ENCODE data around the gene LRCH1. TPM values are rescaled to one million over a fixed set of nuclear protein-coding genes. Genes with fewer than 3 reads are reported as not detected.
A peak's percentile ranks its signal among the peaks of the same experiment; 100 is the strongest.

LRCH1 gene
- total RNA-seq, 1 experiment from 2014 or later: 27.0 TPM

DNA sequence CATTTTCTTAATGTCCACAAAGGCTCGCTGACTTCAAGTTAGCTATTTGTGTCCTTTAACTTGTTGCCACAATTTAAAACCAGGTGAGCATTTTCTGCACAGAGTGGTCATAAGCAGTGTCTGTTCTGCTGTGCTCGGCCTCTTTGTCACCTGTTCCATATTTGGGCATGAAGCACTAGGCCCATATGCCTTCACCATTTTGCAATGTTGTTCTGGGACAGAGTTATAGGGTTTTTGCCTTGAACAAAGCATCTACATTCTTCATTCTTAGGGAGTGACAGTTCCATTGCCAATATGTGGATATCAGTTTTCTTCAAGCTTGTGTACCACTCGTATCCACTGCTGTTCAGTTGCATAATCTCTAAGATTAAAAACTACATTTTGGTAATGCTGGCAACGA lies 56.1 kb downstream of the LRCH1 start:
- Mint-ChIP-seq H3K4me3 (ENCODE audit: unreplicated experiment) (no peak overlapping the region), H3K9me3 (ENCODE audit: unreplicated experiment) (no peaks in the 10 kb centered on the region), H3K27me3 (ENCODE audit: insufficient read depth, unreplicated experiment) (no peaks in the 10 kb centered on the region), H3K27ac (ENCODE audit: unreplicated experiment) (peak overlapping the region; percentile 53), H3K4me1 (ENCODE audit: low read depth, unreplicated experiment) (peaks cover 55% of the 10 kb centered on the region), H3K36me3 (ENCODE audit: insufficient read depth, unreplicated experiment) (peaks cover 20% of the 10 kb centered on the region)
- H3K4me3 ChIP-seq (ENCODE audit: low read depth, low read length): no peak overlapping the region
- no TSS peak for BruUV-seq (replicated peaks)
- ChIA-PET POLR2A (no interaction called here), CTCF (no interaction called here)
- H3K9me3 ChIP-seq: no peaks in the 10 kb centered on the region
- TF ChIP-seq, protein P1, sequence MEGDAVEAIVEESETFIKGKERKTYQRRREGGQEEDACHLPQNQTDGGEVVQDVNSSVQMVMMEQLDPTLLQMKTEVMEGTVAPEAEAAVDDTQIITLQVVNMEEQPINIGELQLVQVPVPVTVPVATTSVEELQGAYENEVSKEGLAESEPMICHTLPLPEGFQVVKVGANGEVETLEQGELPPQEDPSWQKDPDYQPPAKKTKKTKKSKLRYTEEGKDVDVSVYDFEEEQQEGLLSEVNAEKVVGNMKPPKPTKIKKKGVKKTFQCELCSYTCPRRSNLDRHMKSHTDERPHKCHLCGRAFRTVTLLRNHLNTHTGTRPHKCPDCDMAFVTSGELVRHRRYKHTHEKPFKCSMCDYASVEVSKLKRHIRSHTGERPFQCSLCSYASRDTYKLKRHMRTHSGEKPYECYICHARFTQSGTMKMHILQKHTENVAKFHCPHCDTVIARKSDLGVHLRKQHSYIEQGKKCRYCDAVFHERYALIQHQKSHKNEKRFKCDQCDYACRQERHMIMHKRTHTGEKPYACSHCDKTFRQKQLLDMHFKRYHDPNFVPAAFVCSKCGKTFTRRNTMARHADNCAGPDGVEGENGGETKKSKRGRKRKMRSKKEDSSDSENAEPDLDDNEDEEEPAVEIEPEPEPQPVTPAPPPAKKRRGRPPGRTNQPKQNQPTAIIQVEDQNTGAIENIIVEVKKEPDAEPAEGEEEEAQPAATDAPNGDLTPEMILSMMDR (IDR thresholded peaks at IDR 0.05; ENCODE audit: insufficient read depth in 1 of 2, low read depth in 1 of 2, low read length in 1 of 2, severe bottlenecking in 1 of 2, unreplicated experiment in 1 of 2): no peak
- H3K4me1 ChIP-seq: peaks cover 67% of the 10 kb centered on the region
- intact Hi-C loops (cut with micrococcal nuclease; ENCODE audit: unreplicated experiment): no loop called here
- peaks cover 1% of the 10 kb centered on the region; the same call in 1 of the 2 replicates for H3K36me3 ChIP-seq (ENCODE audit: control insufficient read depth, insufficient read depth, low read length)
- DNase-seq: no peak
- H3K27me3 ChIP-seq (replicated peaks; ENCODE audit: control insufficient read depth, insufficient read depth, low read length): no peaks in the 10 kb centered on the region

DNA sequence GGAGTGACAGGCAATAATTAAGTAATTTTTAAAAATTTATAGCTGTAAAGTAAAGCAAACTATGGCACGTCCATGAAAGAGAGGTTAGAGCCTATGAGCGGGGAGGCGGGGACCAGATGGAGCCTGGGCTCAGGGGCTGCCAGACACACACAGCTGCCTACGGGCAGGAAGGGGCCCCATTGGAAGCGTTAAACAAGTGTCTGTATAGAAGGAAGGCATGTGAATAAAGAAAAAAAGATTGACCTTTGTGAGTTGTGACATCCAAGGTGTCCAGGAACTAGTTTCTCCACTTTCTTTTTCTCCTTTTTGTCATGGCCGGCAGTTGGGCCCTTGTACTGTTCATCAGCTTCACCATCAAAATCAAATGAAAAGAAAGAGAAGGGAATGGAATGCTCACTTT lies 56.8 kb downstream of the LRCH1 start:
- no peaks in the 10 kb centered on the region for H3K27me3 Mint-ChIP-seq (ENCODE audit: insufficient read depth, unreplicated experiment)
- H3K27me3 ChIP-seq (replicated peaks; ENCODE audit: control insufficient read depth, insufficient read depth, low read length): no peaks in the 10 kb centered on the region
- no peaks in the 10 kb centered on the region for H3K9me3 ChIP-seq
- H3K4me1 ChIP-seq: peaks cover 63% of the 10 kb centered on the region
- peaks cover 13% of the 10 kb centered on the region for H3K36me3 Mint-ChIP-seq (ENCODE audit: insufficient read depth, unreplicated experiment)
- CTCF ChIA-PET: no interaction called here
- peak overlapping the region; percentile 53 for H3K27ac Mint-ChIP-seq (ENCODE audit: unreplicated experiment)
- no TSS peak for BruUV-seq (replicated peaks)
- no peak overlapping the region for H3K4me3 ChIP-seq (ENCODE audit: low read depth, low read length)
- no peaks in the 10 kb centered on the region for H3K9me3 Mint-ChIP-seq (ENCODE audit: unreplicated experiment)
- TF ChIP-seq, protein P1 (IDR thresholded peaks at IDR 0.05; ENCODE audit: insufficient read depth in 1 of 2, low read depth in 1 of 2, low read length in 1 of 2, severe bottlenecking in 1 of 2, unreplicated experiment in 1 of 2): no peak
- POLR2A ChIA-PET: no interaction called here
- intact Hi-C loops (cut with micrococcal nuclease; ENCODE audit: unreplicated experiment): no loop called here
- DNase-seq: peak; percentile 55 to 61
- H3K36me3 ChIP-seq (ENCODE audit: control insufficient read depth, insufficient read depth, low read length): peaks cover 1% of the 10 kb centered on the region; the same call in 1 of the 2 replicates
- peaks cover 54% of the 10 kb centered on the region for H3K4me1 Mint-ChIP-seq (ENCODE audit: low read depth, unreplicated experiment)
- peak overlapping the region; percentile 46 for H3K4me3 Mint-ChIP-seq (ENCODE audit: unreplicated experiment)

DNA sequence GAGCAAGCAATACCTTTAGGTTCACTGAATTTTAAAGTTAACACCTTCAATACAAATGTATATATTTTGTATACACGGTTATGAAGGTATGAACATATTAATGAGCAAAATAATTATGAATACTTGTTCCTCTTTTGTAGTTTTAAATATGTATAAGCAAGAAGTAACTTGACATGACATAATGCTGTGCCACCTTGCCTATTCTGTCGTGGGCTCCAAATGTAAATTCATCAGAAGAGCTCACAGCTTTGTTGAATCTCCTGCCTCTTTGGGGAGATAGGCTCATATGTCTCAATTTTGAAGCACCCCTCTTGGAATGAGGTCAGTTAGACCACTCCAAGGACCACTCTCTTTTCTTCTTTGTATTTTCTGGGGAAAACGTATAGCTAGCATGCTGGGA lies 59.3 kb downstream of the LRCH1 start:
- Mint-ChIP-seq H3K4me1 (ENCODE audit: low read depth, unreplicated experiment) (peaks cover 49% of the 10 kb centered on the region), H3K9me3 (ENCODE audit: unreplicated experiment) (no peaks in the 10 kb centered on the region), H3K27me3 (ENCODE audit: insufficient read depth, unreplicated experiment) (no peaks in the 10 kb centered on the region), H3K27ac (ENCODE audit: unreplicated experiment) (no peak overlapping the region), H3K36me3 (ENCODE audit: insufficient read depth, unreplicated experiment) (peaks cover 6% of the 10 kb centered on the region), H3K4me3 (ENCODE audit: unreplicated experiment) (no peak overlapping the region)
- intact Hi-C loops (cut with micrococcal nuclease; ENCODE audit: unreplicated experiment): no loop called here
- BruUV-seq (replicated peaks): no TSS peak
- CTCF ChIA-PET: no interaction called here
- Histone ChIP-seq H3K9me3 (no peaks in the 10 kb centered on the region), H3K4me1 (peaks cover 63% of the 10 kb centered on the region), H3K4me3 (ENCODE audit: low read depth, low read length) (no peak overlapping the region), H3K27me3 (replicated peaks; ENCODE audit: control insufficient read depth, insufficient read depth, low read length) (no peaks in the 10 kb centered on the region), H3K36me3 (ENCODE audit: control insufficient read depth, insufficient read depth, low read length) (peaks cover 1% of the 10 kb centered on the region; the same call in 1 of the 2 replicates)
- POLR2A ChIA-PET: no interaction called here
- TF ChIP-seq, protein P1 (IDR thresholded peaks at IDR 0.05; ENCODE audit: insufficient read depth in 1 of 2, low read depth in 1 of 2, low read length in 1 of 2, severe bottlenecking in 1 of 2, unreplicated experiment in 1 of 2): no peak
- no peak for DNase-seq

Data from Caco-2 (cell line).